Skin epidermis (tissue), 12 donors: Measurements from ENCODE around the gene TAS2R46.
"Not testable (repeated sequence)": the region's sequence is repeated elsewhere in the genome, so short reads cannot be mapped to it uniquely, and the experiment has no call there.

ENCODE experiments used
- H3K27ac ChIP-seq, 21 experiments: fragments of 200-600 bp; sonication (generic) in 11 of 21; one replicate each; pipeline ENCODE4 v1.5.0; 2020; ENCODE audit warnings: mild to moderate bottlenecking in 3 of 21, inconsistent platforms in 2 of 21, moderate library complexity in 2 of 21
- H3K4me3 ChIP-seq, 7 experiments: fragments of 200-600 bp; sonication (generic) in 2 of 7; one replicate each; pipeline ENCODE4 v1.5.0; 2020; ENCODE audit warnings: inconsistent platforms in 2 of 7, mild to moderate bottlenecking in 2 of 7, moderate library complexity in 1 of 7

The TAS2R46 gene

DNA sequence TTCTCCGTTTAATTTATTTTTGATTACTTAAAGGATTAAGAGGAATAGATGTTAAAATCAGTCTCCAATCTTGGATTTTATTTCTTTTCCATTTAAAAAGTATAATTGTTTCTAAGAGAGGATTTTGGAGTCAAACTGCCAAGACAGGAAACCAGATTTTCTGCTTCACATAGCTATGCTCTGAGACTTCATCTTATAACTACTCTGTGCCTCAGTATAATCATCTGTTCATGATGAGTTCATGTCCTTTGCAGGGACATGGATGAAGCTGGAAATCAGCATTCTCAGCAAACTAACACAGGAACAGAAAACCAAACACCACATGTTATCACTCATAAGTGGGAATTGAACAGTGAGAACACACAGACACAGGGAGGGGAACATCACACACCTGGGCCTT is 21.9 kb downstream of the TAS2R46 start:
- Histone ChIP-seq H3K27ac (no peak overlapping the region), H3K4me3 (no peak overlapping the region)

GRCh38 chr12:11039171-11039570 is 22.9 kb downstream of the TAS2R46 start:
- H3K4me3 ChIP-seq, result no peak overlapping the region
- H3K27ac ChIP-seq, result no peak overlapping the region

- H3K4me3 ChIP-seq, H3K27ac ChIP-seq: not testable (repeated sequence)
Measured at GRCh38 chr12:11033959-11034358, 28.1 kb downstream of the TAS2R46 start.

- H3K4me3 ChIP-seq, result no peak within 1 kb of the TSS
- no peak within 1 kb of the TSS for H3K27ac ChIP-seq
Measured at GRCh38 chr12:11031307-11031706, 30.8 kb downstream of the TAS2R46 start, which contains the start of gene TAS2R31. Gene TAS2R31, minus strand, starts transcription at chr12:11031407. Its CDS starts 72 bp downstream, at chr12:11031335.

DNA sequence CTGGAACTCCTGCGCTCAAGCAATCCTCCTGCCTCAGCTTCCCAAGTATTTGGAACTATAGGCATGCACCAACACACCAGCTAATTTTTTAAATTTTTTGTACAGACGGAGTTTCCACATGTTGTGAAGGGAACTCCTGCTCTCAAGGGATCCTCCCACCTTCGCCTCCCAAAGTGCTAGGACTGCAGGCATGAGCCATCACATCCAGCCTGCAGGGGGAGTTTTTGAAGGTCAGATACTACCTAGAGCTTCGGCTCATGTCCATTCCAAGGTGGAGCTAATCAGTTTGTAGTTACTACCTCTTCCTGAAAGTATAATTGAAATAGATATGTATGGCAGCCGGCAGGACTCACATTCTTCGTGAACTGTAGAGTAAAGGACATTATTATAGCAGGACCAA is 36.0 kb downstream of the TAS2R46 start:
- Histone ChIP-seq H3K4me3 (no peak overlapping the region), H3K27ac (no peak overlapping the region)

DNA sequence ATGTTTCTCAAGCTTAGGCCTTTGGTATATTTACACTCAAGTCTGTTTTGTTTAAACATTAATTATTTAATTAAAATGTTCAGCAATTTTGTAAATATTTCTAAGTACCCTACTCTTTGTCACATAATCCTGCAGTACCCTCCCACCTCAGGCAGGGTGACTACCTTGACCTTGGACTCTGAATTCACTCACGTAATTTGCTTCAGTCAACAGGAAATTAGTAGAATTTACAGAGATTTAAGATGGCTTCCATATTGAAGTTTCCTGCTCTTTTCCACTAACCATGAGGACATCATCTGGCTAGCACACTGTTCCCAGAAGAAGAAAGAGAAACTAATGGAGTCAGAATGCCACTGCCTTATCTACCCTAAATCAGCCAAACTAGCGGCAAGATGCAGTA is 38.7 kb downstream of the TAS2R46 start:
- Histone ChIP-seq H3K4me3 (no peak overlapping the region), H3K27ac (no peak overlapping the region)

DNA sequence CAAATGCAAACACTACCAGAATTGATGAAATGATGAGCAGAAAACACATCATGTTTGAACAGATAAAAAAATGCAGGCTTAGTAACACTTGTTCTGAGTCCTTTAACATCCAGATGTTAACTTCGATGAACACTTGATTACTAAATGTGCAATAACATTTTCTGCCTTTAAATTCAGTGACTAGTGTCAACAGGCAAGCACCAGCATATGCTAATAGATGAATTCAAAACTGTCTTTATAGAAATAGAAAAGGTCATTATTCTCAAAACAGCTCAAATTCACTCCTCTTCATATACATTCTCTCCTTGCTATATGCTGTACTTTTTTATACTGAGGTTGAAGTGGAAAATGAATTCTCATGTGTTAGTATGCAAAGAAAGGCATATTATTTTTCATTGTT is 39.6 kb downstream of the TAS2R46 start, which contains the start of gene TAS2R19:
TSS of gene TAS2R19 (minus strand) at position 101 of the 400 bp plus-strand sequence. CDS start at position 52, 49 bp downstream.
- no peak within 1 kb of the TSS for H3K4me3 ChIP-seq

DNA sequence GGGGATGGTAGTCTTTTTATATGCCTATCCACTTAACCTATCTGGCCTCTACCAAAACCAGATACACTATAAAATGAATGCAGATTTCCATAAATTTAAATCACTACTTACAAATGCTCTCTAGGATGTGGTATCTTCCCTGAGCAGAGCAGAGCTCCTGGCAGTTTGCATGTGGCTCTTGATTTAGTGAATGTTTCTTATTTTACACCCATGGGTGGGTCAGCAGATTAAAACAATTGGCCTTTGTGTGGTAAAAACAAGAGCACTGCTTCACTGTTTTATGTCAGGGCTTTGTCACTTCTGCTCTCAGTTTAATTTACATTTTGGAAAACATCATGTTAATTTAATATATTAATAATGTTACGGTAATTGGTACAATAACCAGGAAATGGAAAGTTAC is 45.2 kb downstream of the TAS2R46 start:
- Histone ChIP-seq H3K4me3 (no peak overlapping the region), H3K27ac (no peak overlapping the region)

More for the DNA sequence above, 39.6 kb downstream of the TAS2R46 start, which contains the start of gene TAS2R19:
- H3K27ac ChIP-seq, result no peak within 1 kb of the TSS

DNA sequence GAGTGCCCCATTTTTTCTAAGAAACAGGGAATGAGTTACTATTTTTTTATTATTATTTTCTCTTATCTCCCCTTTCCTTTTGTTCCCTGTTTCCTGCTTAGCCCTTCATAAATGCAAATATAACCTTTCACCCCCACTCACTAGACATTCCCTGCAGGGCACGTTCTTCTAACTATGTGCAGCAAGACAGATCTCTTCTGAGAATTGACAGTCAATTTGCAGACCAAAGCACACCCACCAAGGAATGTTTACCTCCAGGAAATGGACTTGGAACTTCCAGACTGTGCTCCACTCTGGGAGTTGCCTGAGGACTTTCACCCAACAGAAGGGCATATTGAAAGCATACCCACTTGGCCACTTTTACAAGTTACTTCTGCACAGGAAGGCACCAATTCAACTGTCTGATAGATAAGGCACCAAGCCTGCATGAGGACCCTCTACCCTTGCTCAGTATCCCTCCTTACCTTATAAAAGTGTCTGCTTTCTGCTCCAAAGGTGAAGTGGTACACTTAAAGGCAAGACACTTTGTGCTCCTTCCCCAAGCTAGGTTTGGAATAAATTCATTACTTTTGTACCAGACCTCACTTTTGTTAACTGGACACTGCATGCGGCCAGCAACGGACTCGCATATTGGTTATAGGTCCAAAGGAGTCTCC is 46.2 kb downstream of the TAS2R46 start:
- no peak overlapping the region for H3K27ac ChIP-seq

GRCh38 chr12:11014234-11014633 is 47.9 kb downstream of the TAS2R46 start:
- Histone ChIP-seq H3K27ac (no peak overlapping the region), H3K4me3 (no peak overlapping the region)

More for the DNA sequence above, 46.2 kb downstream of the TAS2R46 start:
- no peak overlapping the region for H3K4me3 ChIP-seq
